Skeletal muscle satellite cell (primary cell): ENCODE measurements around the gene IFNAR1.

Experiments used
- H3K27me3 ChIP-seq: 2 replicates; pipeline ENCODE4 v1.7.0; 2013; ENCODE audit warnings: low read length; ENCODE audit not compliant: control insufficient read depth, insufficient read depth
- H3K36me3 ChIP-seq: 2 replicates; pipeline ENCODE4 v1.7.0; 2013; ENCODE audit warnings: mild to moderate bottlenecking, control low read depth, low read length; ENCODE audit not compliant: insufficient read depth
- H3K4me1 ChIP-seq: 2 replicates; pipeline ENCODE4 v1.7.0; 2013; ENCODE audit warnings: low read length; ENCODE audit not compliant: control insufficient read depth, insufficient read depth
- H3K4me2 ChIP-seq: 2 replicates; pipeline ENCODE4 v1.7.0; 2013; ENCODE audit warnings: mild to moderate bottlenecking, low read length
- H3K4me3 ChIP-seq: 2 replicates; pipeline ENCODE4 v1.7.0; 2013; ENCODE audit warnings: low read length
- H3K9ac ChIP-seq: 2 replicates; pipeline ENCODE4 v1.7.0; 2013; ENCODE audit warnings: mild to moderate bottlenecking, low read depth, low read length, moderate library complexity
- H3K9me3 ChIP-seq: replicated peaks from 2 replicates; pipeline ENCODE4 v1.7.0; 2013; ENCODE audit warnings: mild to moderate bottlenecking, control low read depth, low read length

The IFNAR1 gene

GRCh38 chr21:33327326-33327725 is 2.6 kb downstream of the IFNAR1 start:
- peaks cover 7% of the 10 kb centered on the region for H3K4me1 ChIP-seq
- no peak overlapping the region for H3K9ac ChIP-seq
- no peak overlapping the region for H3K4me3 ChIP-seq
- no peaks in the 10 kb centered on the region for H3K27me3 ChIP-seq
- H3K9me3 ChIP-seq, result no peaks in the 10 kb centered on the region
- peaks cover 6% of the 10 kb centered on the region for H3K36me3 ChIP-seq
- H3K4me2 ChIP-seq, result no peak overlapping the region

GRCh38 chr21:33327792-33328433 is 3.1 kb downstream of the IFNAR1 start:
- Histone ChIP-seq H3K9ac (no peak overlapping the region), H3K36me3 (peaks cover 6% of the 10 kb centered on the region), H3K27me3 (no peaks in the 10 kb centered on the region), H3K4me3 (no peak overlapping the region), H3K4me1 (peaks cover 7% of the 10 kb centered on the region), H3K4me2 (no peak overlapping the region), H3K9me3 (no peaks in the 10 kb centered on the region)

GRCh38 chr21:33330726-33331125 is 6.0 kb downstream of the IFNAR1 start:
- H3K4me1 ChIP-seq, result peaks cover 4% of the 10 kb centered on the region
- no peaks in the 10 kb centered on the region for H3K27me3 ChIP-seq
- H3K4me2 ChIP-seq, result no peak overlapping the region
- H3K4me3 ChIP-seq, result no peak overlapping the region
- H3K9ac ChIP-seq, result no peak overlapping the region
- peaks cover 6% of the 10 kb centered on the region for H3K36me3 ChIP-seq
- H3K9me3 ChIP-seq, result no peaks in the 10 kb centered on the region

DNA sequence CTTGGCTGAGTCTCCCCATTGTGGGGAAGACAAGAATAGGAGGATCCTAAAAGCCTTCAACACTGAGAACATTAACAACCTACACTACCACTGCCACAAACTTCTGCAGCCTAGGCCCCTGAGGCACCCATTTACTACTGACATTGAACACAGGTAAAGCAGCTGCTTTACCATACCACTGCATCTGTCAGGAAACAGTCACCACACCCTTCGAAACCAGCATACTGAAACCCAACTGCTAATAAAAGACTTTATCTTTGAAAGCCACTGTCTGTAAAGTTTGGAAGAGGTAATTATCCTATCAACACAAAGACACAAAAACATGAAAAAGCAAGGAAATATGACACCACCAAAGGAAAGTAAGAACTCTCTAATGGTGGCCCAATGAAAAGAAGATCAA is 7.4 kb downstream of the IFNAR1 start:
- H3K9ac ChIP-seq, result no peak overlapping the region
- H3K4me3 ChIP-seq, result no peak overlapping the region
- H3K27me3 ChIP-seq, result no peaks in the 10 kb centered on the region
- H3K4me2 ChIP-seq, result no peak overlapping the region
- H3K4me1 ChIP-seq, result no peaks in the 10 kb centered on the region
- no peaks in the 10 kb centered on the region for H3K9me3 ChIP-seq
- H3K36me3 ChIP-seq, result peaks cover 11% of the 10 kb centered on the region

- H3K9me3 ChIP-seq, result no peaks in the 10 kb centered on the region
- peaks cover 11% of the 10 kb centered on the region for H3K36me3 ChIP-seq
- H3K4me3 ChIP-seq, result no peak overlapping the region
- no peak overlapping the region for H3K9ac ChIP-seq
- no peaks in the 10 kb centered on the region for H3K27me3 ChIP-seq
- no peaks in the 10 kb centered on the region for H3K4me1 ChIP-seq
- H3K4me2 ChIP-seq, result no peak overlapping the region
Observed at GRCh38 chr21:33334191-33334590, 9.4 kb downstream of the IFNAR1 start.

- no peak overlapping the region for H3K9ac ChIP-seq
- no peak overlapping the region for H3K4me2 ChIP-seq
- H3K27me3 ChIP-seq, result no peaks in the 10 kb centered on the region
- no peaks in the 10 kb centered on the region for H3K9me3 ChIP-seq
- H3K36me3 ChIP-seq, result peaks cover 11% of the 10 kb centered on the region
- H3K4me1 ChIP-seq, result no peaks in the 10 kb centered on the region
- no peak overlapping the region for H3K4me3 ChIP-seq
Observed at GRCh38 chr21:33334824-33335223, 10.1 kb downstream of the IFNAR1 start.

DNA sequence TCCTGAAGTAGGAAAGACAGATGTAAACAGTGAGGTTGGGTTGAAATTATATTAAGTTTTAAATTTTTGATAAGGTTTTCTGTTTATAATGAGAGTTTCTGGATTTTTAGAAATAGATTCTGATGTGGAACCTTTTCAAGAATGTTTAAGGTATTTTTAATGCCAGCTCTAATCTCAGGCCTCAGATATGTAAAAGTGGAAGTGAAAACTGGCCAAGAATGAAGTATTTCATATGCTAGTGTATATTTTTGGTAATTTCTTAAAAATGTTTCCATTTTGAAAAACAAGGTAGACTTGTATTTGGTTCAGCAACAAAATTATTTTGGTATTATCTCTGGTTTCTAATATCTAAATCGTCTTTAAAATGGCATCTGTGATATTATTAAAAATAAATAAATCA is 14.4 kb downstream of the IFNAR1 start:
- no peak overlapping the region for H3K9ac ChIP-seq
- no peak overlapping the region for H3K4me3 ChIP-seq
- H3K36me3 ChIP-seq, result peaks cover 11% of the 10 kb centered on the region
- H3K4me1 ChIP-seq, result no peaks in the 10 kb centered on the region
- no peaks in the 10 kb centered on the region for H3K9me3 ChIP-seq
- no peak overlapping the region for H3K4me2 ChIP-seq
- H3K27me3 ChIP-seq, result no peaks in the 10 kb centered on the region

DNA sequence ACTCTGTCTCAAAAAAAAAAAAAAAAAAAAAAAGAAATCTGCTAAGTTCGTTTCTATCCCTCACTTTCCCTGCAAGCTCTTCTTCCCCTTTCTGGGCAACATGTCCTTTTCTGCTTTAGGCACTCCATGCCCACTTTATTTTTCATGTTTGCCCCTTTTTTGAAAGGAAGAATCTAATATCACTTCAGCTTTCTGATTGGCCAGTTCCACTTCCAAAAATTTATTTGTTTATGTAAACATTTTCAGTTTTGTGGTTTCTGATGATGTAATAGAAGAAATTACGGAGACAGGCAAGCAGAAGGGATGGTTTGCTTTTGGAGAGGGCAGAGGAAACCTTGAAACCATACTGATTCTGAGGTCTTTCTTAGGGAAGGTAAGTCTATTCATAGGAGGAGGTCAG is 15.1 kb downstream of the IFNAR1 start:
- Histone ChIP-seq H3K9me3 (no peaks in the 10 kb centered on the region), H3K9ac (no peak overlapping the region), H3K27me3 (no peaks in the 10 kb centered on the region), H3K4me3 (no peak overlapping the region), H3K4me2 (no peak overlapping the region), H3K4me1 (no peaks in the 10 kb centered on the region), H3K36me3 (peaks cover 13% of the 10 kb centered on the region)

DNA sequence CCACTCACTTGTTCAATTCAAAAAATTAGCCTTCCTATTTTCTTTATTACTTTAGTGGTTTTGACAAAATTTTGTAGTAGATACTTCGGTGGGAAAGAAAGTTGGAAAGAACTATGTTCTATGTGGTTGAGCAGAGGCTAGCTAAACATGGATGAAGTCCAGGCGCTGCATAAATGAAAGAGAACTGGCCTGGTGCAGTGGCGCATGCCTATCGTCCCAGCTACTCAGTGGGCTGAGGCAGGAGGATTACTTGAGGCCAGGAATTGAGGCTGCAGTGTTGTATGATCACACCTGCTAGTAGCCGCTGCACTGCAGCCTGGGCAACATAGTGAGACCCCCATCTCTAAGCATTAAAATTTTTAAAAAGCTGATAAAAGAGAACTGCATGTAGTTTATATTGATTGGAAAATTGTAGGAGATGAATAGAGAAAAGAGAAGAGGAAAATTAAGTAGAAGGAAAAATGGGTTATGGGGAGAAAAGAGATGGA is 21.0 kb downstream of the IFNAR1 start:
- no peaks in the 10 kb centered on the region for H3K9me3 ChIP-seq
- no peak overlapping the region for H3K4me2 ChIP-seq
- no peak overlapping the region for H3K9ac ChIP-seq
- H3K36me3 ChIP-seq, result peaks cover 20% of the 10 kb centered on the region
- H3K4me1 ChIP-seq, result no peaks in the 10 kb centered on the region
- H3K27me3 ChIP-seq, result no peaks in the 10 kb centered on the region
- no peak overlapping the region for H3K4me3 ChIP-seq

DNA sequence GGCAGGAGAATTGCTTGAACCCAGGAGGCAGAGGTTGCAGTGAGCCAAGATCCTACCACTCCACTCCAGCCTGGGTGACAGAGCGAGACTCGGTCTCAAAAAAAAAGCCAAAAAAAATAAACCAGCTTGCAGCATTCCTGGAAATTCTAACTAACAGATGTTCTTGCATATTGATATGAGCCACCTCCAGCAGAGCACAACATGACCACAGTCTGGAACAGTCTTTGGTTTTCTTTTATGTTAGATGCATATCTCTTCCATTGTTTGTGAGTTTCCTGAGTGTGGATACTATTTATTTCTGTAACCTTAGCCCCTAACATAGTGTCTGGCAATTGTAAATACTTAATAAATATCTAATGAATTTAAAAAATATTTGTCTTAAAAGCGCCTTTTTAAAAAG is 23.9 kb downstream of the IFNAR1 start:
- Histone ChIP-seq H3K4me2 (no peak overlapping the region), H3K4me3 (no peak overlapping the region), H3K9ac (no peak overlapping the region), H3K9me3 (no peaks in the 10 kb centered on the region), H3K36me3 (peaks cover 20% of the 10 kb centered on the region), H3K27me3 (no peaks in the 10 kb centered on the region), H3K4me1 (no peaks in the 10 kb centered on the region)

DNA sequence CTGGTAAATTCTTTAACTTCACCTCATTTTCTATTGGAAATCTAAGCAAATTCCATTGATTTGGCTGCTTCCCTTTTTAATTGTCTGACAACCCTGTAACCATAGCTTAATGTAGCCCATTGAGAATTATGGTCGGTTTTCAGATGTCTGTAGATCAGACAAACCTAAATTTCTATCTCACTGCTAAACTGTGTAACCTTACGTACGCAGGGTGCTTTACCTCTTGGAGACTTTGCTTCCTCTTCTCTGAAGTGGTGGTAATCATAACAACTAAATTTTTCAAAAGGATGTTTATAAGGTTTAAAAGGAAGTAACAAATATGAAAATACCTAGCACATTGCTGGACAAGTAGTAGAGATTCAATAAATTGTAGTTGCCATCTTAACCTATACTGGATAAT is 25.9 kb downstream of the IFNAR1 start:
- H3K4me3 ChIP-seq, result no peak overlapping the region

GRCh38 chr21:33355355-33355754 is 30.6 kb downstream of the IFNAR1 start:
- peaks cover 7% of the 10 kb centered on the region for H3K4me1 ChIP-seq
- H3K4me3 ChIP-seq, result no peak overlapping the region
- H3K9me3 ChIP-seq, result no peaks in the 10 kb centered on the region
- no peak overlapping the region for H3K9ac ChIP-seq
- H3K4me2 ChIP-seq, result no peak overlapping the region
- H3K27me3 ChIP-seq, result no peaks in the 10 kb centered on the region
- peaks cover 33% of the 10 kb centered on the region for H3K36me3 ChIP-seq

More for the DNA sequence above, 25.9 kb downstream of the IFNAR1 start:
- Histone ChIP-seq H3K36me3 (peaks cover 27% of the 10 kb centered on the region), H3K9me3 (no peaks in the 10 kb centered on the region), H3K4me2 (no peak overlapping the region), H3K27me3 (no peaks in the 10 kb centered on the region), H3K4me1 (no peaks in the 10 kb centered on the region), H3K9ac (no peak overlapping the region)
